ENCODE measurements around the gene PTPRJ.
A peak's percentile ranks its signal among the peaks of the same experiment; 100 is the strongest.
"Not testable (repeated sequence)": the region's sequence is repeated elsewhere in the genome, so short reads cannot be mapped to it uniquely, and the experiment has no call there.

Gene PTPRJ

DNA sequence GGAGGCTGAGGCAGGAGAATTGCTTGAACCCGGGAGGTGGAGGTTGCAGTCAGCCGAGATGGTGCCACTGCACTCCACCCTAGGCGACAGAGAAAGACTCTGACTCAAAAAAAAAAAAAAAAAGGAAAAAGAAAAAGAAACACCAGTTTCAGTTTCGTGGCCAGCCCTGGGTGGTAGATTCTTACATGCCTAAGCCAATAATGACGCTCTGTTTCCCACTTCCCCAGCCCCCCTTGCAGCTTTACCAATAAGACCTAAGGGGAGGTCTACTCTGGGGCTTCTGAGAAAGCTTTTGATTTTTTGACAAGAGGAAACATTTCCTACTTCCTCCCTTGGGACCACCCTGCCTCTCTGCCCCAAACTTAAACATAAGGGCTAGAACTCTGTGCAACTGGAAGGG lies 30.0 kb upstream of the PTPRJ start:
- no peaks in the 10 kb centered on the region for H3K36me3 Mint-ChIP-seq (ENCODE audit: low read depth)
- no peaks in the 10 kb centered on the region for H3K9me3 Mint-ChIP-seq
- peaks cover 12% of the 10 kb centered on the region for H3K27me3 Mint-ChIP-seq (ENCODE audit: low read depth)
- peaks cover 4% of the 10 kb centered on the region for H3K4me1 Mint-ChIP-seq
- peak overlapping the region in 2 of 3 experiments; percentile 42 to 70 for H3K27ac Mint-ChIP-seq
- TF ChIP-seq, protein P1, sequence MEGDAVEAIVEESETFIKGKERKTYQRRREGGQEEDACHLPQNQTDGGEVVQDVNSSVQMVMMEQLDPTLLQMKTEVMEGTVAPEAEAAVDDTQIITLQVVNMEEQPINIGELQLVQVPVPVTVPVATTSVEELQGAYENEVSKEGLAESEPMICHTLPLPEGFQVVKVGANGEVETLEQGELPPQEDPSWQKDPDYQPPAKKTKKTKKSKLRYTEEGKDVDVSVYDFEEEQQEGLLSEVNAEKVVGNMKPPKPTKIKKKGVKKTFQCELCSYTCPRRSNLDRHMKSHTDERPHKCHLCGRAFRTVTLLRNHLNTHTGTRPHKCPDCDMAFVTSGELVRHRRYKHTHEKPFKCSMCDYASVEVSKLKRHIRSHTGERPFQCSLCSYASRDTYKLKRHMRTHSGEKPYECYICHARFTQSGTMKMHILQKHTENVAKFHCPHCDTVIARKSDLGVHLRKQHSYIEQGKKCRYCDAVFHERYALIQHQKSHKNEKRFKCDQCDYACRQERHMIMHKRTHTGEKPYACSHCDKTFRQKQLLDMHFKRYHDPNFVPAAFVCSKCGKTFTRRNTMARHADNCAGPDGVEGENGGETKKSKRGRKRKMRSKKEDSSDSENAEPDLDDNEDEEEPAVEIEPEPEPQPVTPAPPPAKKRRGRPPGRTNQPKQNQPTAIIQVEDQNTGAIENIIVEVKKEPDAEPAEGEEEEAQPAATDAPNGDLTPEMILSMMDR (IDR thresholded peaks at IDR 0.05; ENCODE audit: unreplicated experiment in 3 of 3) = no peak
- H3K4me3 Mint-ChIP-seq = no peak overlapping the region

DNA sequence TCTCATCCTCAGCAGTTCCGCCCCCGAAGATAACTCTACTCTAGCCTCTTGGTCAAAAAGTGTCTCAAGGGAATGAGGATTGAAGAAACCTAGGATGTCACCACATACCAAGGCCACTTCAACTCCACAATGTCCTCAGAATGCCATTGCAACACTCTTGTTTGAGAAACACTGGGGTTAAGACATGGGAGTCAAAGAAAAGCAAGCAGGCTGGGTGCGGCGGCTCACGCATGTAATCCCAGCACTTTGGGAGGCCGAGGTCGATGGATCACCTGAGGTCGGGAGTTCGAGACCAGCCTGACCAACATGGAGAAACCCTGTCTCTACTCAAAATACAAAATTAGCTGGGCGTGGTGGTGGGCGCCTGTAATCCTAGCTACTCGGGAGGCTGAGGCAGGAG lies 28.9 kb upstream of the PTPRJ start:
- H3K9me3 Mint-ChIP-seq; H3K27me3 Mint-ChIP-seq (ENCODE audit: low read depth); H3K4me1 Mint-ChIP-seq; H3K36me3 Mint-ChIP-seq (ENCODE audit: low read depth); H3K27ac Mint-ChIP-seq; H3K4me3 Mint-ChIP-seq: not testable (repeated sequence)

DNA sequence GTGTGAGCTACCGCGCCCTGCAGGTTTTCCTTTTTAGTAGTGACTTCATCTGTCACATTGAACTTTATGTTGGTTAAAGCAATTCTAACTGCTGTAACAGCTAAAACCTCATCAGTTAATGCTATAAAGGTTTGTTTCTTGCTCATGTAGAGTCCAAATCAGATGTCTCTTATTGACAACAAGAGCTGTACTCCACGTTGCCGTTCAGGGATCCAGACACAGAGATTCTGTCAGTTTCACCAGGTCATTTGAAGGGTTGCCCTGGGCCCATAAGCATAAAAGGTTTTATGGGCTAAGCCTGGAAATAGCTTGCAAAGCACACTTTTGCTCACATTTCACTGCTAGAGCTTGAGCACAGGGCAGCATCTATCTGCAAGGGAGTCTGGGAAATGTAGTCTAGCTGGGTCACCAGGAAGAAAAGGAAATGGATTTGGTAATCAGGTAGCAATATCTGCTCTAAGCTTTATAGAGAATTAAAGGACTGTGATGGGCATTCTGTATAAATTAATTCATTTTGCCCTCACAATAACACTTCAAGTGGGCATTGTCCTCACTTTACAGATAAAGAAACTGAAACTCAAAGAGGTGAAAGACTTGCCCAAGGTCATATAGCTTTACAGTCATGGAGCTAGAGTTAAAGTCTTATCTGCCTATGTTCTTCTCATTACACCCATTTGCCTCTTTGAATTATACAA lies 25.2 kb upstream of the PTPRJ start:
- no peaks in the 10 kb centered on the region for H3K4me1 Mint-ChIP-seq
- peaks cover 4% of the 10 kb centered on the region for H3K27me3 Mint-ChIP-seq (ENCODE audit: low read depth)
- no peak overlapping the region for H3K4me3 Mint-ChIP-seq
- TF ChIP-seq, protein P1 (IDR thresholded peaks at IDR 0.05; ENCODE audit: unreplicated experiment in 3 of 3) = no peak
- no peak overlapping the region for H3K27ac Mint-ChIP-seq
- H3K36me3 Mint-ChIP-seq (ENCODE audit: low read depth) = no peaks in the 10 kb centered on the region
- H3K9me3 Mint-ChIP-seq = no peaks in the 10 kb centered on the region

DNA sequence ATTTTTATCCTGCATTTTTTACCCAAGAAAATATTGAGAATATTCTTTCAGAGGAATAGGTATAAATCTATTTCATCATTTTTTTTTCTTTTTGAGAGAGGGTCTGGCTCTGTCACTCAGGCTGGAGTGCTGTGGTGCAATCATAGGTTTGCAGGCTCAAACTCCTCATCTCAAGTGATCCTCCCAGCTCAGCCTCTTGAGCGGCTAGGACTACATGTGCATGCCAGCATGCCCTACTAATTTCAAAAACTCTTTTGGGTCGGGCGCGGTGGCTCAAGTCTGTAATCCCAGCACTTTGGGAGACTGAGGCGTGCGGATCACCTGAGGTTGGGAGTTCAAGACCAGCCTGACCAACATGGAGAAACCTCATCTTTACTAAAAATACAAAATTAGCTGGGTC lies 20.3 kb upstream of the PTPRJ start:
- TF ChIP-seq, protein P1 (IDR thresholded peaks at IDR 0.05; ENCODE audit: unreplicated experiment in 3 of 3) = no peak
- Mint-ChIP-seq H3K36me3 (ENCODE audit: low read depth) (no peaks in the 10 kb centered on the region), H3K9me3 (no peaks in the 10 kb centered on the region), H3K4me3 (no peak overlapping the region), H3K4me1 (no peaks in the 10 kb centered on the region), H3K27ac (no peak overlapping the region), H3K27me3 (ENCODE audit: low read depth) (peaks cover 4% of the 10 kb centered on the region)

DNA sequence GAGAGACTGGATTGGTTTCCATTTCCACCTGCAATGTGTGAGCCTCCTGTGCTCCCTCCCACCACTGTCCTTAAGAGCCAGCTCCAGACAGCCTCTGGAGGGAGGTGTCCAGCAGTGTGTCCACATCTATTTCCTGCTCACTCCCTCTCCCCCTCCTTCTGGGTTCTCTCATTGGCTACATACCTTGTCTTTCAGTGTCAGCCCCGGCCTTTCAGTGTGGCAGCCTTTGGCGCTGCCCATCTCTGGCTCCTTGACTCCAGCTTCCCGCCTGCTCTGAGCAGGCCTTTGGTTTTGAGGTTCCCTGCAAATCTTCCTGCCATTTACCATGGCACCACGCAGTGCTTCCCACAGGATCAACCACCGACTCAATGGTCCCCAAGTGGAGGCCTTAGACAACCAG lies 19.0 kb upstream of the PTPRJ start:
- H3K27ac Mint-ChIP-seq = no peak overlapping the region
- TF ChIP-seq, protein P1 (IDR thresholded peaks at IDR 0.05; ENCODE audit: unreplicated experiment in 3 of 3) = no peak
- no peaks in the 10 kb centered on the region for H3K36me3 Mint-ChIP-seq (ENCODE audit: low read depth)
- H3K9me3 Mint-ChIP-seq = no peaks in the 10 kb centered on the region
- H3K4me3 Mint-ChIP-seq = no peak overlapping the region
- no peaks in the 10 kb centered on the region for H3K4me1 Mint-ChIP-seq
- peaks cover 4% of the 10 kb centered on the region for H3K27me3 Mint-ChIP-seq (ENCODE audit: low read depth)

DNA sequence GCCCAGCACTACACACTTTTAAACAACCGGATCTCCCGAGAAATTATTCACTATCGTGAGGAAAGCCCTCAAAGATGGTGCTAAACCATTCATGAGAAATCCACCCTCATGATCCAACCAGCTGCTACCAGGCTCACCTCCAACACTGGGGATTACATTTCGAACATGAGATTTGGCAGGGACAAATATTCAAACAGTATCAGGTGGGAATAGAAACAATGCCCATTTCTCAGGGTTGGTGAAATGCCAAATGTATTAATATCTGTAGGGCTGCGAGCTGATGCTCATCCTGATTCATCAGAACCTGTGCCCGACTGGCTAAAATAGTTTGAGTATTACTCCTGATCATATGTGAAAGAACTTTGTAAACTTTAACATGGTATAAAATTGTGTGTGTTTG lies 15.8 kb upstream of the PTPRJ start:
- Mint-ChIP-seq H3K4me3 (no peak overlapping the region), H3K9me3 (no peaks in the 10 kb centered on the region), H3K27me3 (ENCODE audit: low read depth) (no peaks in the 10 kb centered on the region), H3K27ac (no peak overlapping the region), H3K36me3 (ENCODE audit: low read depth) (no peaks in the 10 kb centered on the region), H3K4me1 (no peaks in the 10 kb centered on the region)
- TF ChIP-seq, protein P1 (IDR thresholded peaks at IDR 0.05; ENCODE audit: unreplicated experiment in 3 of 3) = no peak

Measured in nephron (organoid).